GM21576 (cell line): ENCODE data around the gene ARHGAP32.

ENCODE experiments used
- ATAC-seq: cut with Tn5 transposase; IDR thresholded peaks from one replicate; pipeline ENCODE4 v1.9.1; 2021; ENCODE audit warnings: mild to moderate bottlenecking, moderate library complexity; ENCODE audit not compliant: unreplicated experiment

Gene ARHGAP32

DNA sequence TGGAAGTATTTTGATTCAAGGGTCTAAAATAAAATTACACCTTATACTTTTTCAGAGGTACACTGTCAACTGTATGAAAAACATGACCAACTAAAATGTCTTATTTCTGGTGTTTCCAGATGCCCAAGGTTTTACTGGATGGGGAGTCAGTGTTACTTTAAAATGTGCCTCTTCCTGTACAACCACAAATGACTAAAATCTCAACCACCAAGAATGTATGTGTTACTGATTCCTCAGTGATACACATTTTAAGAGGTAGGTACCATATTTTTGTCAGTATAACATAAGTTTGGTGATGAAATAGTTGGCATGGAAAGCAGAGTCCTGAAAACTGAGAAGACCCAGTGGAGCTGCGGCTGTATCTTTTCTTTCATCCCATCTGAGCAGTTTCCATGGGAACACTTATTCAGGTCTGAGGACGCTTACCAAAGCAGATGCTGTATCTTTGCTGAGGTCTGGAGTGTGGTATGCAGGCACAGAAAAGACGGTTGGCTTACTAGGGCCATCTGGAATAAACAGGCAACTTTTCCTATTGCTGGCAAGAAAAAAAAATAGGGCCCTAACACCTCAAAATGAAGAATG lies 228.3 kb downstream of the ARHGAP32 start:
- ATAC-seq, result no peak

- no peak for ATAC-seq
Measured at GRCh38 chr11:128962896-128963295, 229.2 kb downstream of the ARHGAP32 start.

DNA sequence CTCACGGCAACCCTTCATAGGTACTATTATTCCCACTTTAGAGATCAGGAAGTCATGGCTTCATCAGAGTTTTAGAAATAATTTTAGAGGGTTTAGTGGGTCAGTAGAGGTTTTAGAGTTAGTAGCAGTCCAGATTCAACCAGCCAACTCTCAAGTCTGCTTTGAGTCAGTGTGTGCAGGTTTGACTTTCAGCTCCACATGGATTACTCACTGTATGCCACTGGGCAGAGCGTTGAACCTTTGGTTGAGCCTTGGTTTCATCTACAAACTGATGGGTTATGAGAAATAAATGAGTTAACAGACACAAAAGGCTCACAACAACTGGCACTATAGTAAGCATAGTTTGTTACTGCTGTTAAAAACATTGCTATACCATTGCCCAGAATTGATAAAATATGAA lies 230.5 kb downstream of the ARHGAP32 start:
- no peak for ATAC-seq

- no peak for ATAC-seq
Measured at GRCh38 chr11:128957202-128957482, 235.0 kb downstream of the ARHGAP32 start.

- ATAC-seq, result no peak
Measured at GRCh38 chr11:128956401-128957201, 235.5 kb downstream of the ARHGAP32 start.

DNA sequence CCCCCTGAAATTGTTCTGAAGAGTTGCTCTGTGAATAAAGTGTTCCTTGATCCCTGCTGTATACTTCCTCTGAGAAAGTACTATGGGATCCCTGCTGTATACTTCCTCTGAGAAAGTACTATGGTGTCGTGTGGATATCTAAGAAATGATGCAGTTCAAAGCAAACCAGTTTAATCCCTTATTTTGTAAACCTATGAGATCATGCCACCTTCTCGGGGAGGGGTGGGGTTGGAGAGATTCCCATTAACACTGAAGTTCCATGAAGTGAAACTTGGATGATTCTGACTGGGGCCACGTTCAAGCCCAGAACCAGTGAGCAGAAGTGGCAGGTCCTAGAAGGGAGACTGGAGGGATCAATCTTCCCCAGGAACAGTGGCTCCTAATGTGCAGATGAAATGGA lies 236.5 kb downstream of the ARHGAP32 start:
- no peak for ATAC-seq

DNA sequence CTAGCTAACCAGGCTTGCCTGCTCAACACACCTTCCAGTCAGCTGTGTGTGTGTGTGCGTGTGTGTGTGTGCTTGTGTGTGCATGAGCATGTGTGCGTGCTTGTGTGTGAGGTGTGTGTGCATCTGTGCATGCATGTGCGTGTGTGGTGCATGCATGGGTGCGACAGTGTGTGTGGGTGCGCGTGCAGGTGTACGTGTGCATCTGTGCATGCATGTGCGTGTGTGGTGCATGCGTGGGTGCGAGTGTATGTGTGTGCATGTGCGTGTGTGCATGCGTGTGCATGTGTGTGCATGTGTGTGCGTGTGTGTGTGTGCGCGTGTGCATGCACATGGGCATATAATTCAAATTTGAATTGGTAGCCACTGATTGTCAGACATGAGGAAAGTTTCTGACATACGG lies 239.0 kb downstream of the ARHGAP32 start:
- ATAC-seq, result no peak

GRCh38 chr11:128949791-128950454 lies 242.2 kb downstream of the ARHGAP32 start:
- no peak for ATAC-seq

- no peak for ATAC-seq
Measured at GRCh38 chr11:128948583-128948982, 243.5 kb downstream of the ARHGAP32 start.

DNA sequence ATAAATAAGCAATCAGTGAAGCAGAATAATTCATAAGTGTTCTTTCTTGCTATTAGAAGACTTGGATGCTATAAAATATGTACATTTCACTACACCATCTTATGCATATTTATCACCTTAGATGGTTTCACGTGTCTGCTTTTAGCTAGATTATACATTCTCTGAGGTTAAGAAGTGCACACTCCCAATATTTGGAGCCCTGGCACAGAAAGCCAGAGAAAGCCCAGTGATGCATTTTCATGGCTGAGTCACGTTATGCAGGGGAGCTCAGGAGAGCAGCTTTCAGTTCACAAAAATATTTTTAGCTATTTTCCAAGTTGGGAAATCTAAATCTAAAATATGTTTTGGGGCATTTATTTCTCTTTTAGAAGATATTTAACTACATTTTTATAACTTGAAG lies 244.4 kb downstream of the ARHGAP32 start:
- no peak for ATAC-seq

- no peak for ATAC-seq
Measured at GRCh38 chr11:128946648-128947047, 245.5 kb downstream of the ARHGAP32 start.

- ATAC-seq, result no peak
Measured at GRCh38 chr11:128943428-128943976, 248.6 kb downstream of the ARHGAP32 start.

GRCh38 chr11:128942817-128943427 lies 249.2 kb downstream of the ARHGAP32 start, which contains the start of gene TP53AIP1:
TP53AIP1 (minus strand) TSS chr11:128942871; CDS start chr11:128937818, 5,053 bp downstream.
- ATAC-seq, result no peak

DNA sequence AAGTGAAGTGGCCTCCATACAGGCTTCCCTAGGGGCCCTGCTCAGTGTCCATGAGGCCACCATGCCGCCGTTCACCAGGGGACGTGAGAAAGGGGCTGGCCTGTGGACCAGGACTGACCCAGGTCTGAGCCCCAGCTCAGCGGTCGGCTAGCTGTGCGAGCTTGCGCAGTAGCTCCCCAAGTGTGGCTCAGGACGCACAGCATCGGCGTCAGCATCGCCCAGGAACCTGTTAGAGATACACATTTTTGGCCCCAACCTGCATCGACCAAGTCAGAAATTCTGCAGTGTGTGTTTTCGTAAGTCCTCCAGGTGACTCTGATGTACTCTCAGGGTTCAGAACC lies 249.9 kb downstream of the ARHGAP32 start:
- ATAC-seq, result no peak

DNA sequence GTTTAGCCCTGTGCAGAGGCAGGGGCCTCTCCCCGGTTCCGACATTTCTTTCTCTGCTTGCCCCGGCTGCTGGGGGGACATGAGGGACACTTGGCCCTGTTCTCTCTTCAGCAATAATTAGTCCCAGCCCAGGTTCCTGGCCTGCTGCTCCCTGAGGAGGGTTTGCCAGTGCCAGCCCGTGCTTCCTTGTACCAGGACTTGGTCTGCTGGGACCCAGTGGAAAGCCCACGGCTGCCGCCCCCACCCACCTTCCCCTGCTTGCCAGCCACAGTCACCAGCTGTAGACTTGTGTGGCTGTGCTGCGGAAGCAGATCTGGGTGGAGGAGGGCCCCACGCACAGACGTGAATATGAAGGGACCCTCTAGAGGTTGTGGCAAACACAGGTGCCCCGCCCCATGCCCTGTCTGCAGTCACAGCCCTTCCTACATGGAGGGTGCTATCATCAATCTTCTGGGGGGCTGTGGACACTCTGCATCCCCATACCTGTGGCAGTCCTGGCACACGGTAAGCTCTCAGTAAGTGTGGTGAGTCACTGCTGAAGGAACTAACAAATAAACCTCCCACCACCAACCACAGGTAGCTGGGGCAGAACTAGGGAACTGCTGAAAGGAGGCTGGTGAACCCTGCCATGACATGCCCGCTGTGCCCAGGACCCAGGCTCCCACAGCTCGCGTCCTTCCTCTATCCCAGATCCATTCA lies 250.4 kb downstream of the ARHGAP32 start:
- ATAC-seq, result no peak

DNA sequence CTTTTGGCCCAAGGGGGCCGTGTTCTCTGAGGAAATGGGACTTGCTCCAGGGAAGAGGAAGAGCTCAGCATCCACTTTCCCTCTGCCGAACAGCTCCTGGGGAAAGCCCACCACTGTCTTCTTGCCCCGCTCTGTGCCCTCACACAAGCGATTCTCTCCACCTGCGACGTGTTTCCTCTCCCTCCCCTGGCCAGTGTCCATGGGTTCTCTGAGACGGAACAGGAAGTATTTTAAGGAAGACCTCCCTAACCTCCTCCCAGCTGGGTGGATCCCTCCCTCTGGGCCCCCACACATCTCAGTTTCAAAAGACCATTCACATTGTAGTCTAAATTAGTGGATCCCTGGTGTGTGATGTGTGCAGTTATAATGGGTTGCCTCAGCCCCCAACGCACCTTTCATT lies 251.0 kb downstream of the ARHGAP32 start:
- no peak for ATAC-seq

DNA sequence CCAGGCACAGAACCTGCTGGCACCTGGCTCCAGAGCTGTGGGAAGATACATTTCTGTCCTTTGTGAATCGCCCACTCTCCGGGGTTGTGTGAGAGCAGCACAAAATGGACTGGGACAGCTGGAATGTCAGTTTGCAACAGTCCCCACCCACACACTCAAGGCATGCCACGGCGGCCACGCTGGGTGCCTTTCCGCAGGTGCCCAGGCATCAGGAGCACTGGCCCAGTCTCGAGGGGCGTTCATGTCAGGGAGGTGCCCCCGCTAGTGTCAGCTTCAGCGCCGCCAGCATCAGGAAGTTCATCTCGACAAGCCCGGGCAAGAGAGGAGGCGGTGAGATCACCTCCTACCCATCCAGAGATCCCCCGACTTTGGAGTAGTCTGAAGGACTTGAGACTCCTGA lies 251.5 kb downstream of the ARHGAP32 start:
- ATAC-seq, result no peak

DNA sequence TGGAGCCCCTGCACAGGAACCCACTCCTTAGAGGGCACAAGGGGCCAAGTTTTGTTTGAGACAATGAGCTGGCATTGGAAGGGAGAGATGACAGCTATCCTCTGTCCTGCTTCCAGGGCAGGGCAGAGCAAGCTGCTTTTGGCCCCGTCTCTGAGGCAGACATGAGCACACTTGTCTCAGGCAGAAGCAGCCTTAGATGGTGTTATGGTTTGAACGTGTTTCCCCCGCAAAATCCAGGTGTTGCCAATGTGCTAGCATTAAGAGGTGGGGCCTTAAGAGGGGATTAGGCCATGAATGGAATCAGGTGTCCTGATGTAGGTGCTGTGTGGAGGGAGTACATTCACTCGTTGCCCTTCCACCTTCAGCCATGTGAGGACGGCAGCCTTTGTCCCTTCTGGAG lies 252.0 kb downstream of the ARHGAP32 start:
- no peak for ATAC-seq

- ATAC-seq, result no peak
Measured at GRCh38 chr11:128939591-128939990, 252.5 kb downstream of the ARHGAP32 start.

DNA sequence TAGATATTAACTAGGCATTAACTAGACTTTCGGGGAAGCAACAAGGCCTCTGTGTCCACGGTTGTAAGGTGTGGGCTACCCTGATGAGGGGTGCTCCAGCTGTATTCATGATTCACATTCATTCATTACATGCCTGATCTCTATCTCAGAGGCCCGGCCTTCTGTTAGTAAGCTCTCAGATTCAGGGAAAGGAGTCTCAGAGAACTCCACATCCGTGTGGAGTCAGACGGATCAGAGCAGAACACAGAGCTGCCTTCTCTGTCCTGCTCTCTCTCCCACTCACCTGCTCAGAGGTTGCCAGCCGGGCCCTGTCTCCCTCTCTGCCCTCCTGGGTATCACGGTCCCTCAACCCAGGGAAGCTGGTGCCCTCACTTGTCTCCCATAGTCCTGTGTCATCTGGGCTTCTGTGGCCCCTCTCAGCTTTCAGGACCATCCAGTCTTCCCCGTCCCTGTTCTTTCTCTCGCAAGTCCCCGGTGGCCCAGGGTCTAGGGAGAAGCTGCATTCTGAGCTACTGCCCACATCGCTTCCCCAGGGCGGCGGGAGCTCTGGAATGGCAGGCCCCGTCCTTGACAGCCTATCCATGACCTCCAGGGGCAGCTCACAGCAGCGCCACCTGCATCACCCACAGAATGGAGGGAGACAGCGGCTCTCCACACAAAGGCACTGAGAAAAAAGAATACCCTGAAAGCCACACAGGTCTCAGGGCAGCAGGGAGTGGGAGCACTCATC lies 253.8 kb downstream of the ARHGAP32 start:
- ATAC-seq, result no peak
